ENCODE measurements around the gene MEX3A.
A peak's percentile ranks its signal among the peaks of the same experiment; 100 is the strongest.

MEX3A gene

GRCh38 chr1:156090840-156091188 lies 8.5 kb upstream of the MEX3A start:
- no peak for TF ChIP-seq JUND (IDR thresholded peaks at IDR 0.05; ENCODE audit: low read depth)
- DNase-seq (ENCODE audit: low read depth in 1 of 2, low spot score in 1 of 2), result peak; percentile 77 to 93
- in situ Hi-C loops (cut with HindIII; ENCODE audit: low pct_unique_long_range_greater_than_20kb, low sequenced_read_pairs), result no loop called here

GRCh38 chr1:156090138-156090839 lies 8.0 kb upstream of the MEX3A start:
- TF ChIP-seq JUND (IDR thresholded peaks at IDR 0.05; ENCODE audit: low read depth), result no peak
- DNase-seq (ENCODE audit: low read depth in 1 of 2, low spot score in 1 of 2), result no peak
- in situ Hi-C loops (cut with HindIII; ENCODE audit: low pct_unique_long_range_greater_than_20kb, low sequenced_read_pairs), result no loop called here

- in situ Hi-C loops (cut with HindIII; ENCODE audit: low pct_unique_long_range_greater_than_20kb, low sequenced_read_pairs), result no loop called here
- no peak for DNase-seq (ENCODE audit: low read depth in 1 of 2, low spot score in 1 of 2)
- no peak for TF ChIP-seq JUND (IDR thresholded peaks at IDR 0.05; ENCODE audit: low read depth)
Measured at GRCh38 chr1:156089704-156090103, 7.4 kb upstream of the MEX3A start.

DNA sequence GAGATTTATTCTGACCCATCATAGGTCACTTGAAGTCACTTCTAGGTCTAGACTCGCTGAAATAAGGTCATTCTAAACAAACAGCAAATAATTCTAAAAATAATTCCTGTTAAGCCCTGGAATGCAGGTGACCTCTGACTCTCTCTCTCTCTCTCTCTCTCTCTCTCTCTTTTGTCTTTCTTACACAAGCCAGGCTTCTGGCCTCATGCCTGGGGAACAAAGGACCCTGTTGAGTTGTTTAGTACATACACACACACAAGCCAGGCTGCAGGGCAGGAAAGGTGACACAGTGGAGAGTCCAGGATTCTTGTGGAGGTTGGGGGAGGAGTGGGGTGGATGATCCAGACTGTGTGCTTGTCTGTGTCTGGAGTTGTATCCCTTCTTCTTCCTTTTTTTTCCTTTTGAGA lies 4.0 kb upstream of the MEX3A start:
- in situ Hi-C loops (cut with HindIII; ENCODE audit: low pct_unique_long_range_greater_than_20kb, low sequenced_read_pairs), result no loop called here
- DNase-seq (ENCODE audit: low read depth in 1 of 2, low spot score in 1 of 2), result peak in 1 of 2 experiments; percentile 82
- TF ChIP-seq JUND (IDR thresholded peaks at IDR 0.05; ENCODE audit: low read depth), result no peak

DNA sequence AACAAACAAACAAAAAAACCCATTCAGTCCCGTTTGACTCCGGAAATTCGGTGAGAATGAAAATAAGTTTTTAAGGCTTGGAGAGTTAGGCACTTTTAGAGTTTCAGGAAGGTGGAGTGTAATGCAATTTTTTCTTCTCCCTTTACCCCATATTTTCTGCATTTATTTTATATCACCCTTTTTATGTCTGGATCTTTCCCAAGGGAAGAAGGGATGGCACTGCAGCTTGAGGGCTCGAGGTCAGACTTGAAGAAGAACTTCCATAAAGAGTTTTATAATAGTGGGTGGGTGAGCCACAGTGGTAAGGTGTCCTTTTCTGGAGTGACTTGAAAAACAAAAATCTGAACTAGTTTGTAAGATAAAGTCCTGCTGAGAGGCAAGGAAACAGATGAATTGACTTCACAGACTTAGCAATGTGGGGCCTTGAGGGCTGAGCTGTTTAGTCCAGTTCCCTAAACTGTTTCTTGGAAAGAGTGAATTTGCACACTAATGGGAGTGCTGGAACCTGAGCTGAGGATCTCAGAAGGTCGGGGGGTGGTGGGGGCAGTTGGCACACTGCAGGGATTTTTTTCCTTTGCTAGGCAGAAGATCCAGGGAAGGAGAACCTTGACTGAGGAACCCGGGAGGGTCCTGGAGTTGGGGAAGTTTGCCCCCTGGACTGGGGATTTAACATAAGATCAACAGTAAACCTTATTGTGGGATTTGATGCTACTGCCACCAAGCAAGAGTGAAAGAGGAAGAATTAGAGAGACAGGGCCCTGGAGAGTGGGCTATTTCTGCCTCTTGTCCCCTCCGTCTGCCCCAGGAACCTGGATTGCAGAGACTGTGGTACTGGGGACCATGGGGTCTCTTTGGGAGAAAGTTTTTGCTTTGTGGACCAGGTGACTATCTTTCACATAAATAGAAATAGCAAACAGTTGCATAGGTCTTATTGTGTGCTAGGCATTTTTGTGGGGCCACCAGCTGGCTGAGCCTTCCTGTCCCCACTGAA lies 1.8 kb upstream of the MEX3A start:
- DNase-seq (ENCODE audit: low read depth in 1 of 2, low spot score in 1 of 2), result no peak
- no peak for TF ChIP-seq JUND (IDR thresholded peaks at IDR 0.05; ENCODE audit: low read depth)
- in situ Hi-C loops (cut with HindIII; ENCODE audit: low pct_unique_long_range_greater_than_20kb, low sequenced_read_pairs), result no loop called here

DNA sequence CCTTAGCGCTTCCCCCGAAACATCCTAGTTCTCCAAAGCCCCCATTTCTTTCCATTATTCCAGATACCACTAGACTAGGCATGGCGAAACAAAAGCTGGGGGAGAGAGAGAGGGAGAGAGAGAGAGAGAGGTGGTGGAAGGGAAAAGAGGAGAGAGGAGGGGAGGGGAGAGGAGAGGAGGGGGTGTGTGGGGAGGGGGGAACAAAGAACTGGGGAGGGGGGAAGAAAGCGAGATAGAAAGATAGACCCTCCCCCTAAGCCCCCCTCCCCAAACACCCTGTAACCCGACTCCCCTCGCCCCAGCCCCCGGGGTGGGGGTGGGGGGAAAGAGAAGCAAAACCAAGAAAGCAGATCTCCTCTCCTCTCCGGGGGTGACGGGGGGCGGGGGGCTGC lies 352 bp downstream of the MEX3A start:
- no peak for TF ChIP-seq JUND (IDR thresholded peaks at IDR 0.05; ENCODE audit: low read depth)
- in situ Hi-C loops (cut with HindIII; ENCODE audit: low pct_unique_long_range_greater_than_20kb, low sequenced_read_pairs), result no loop called here
- peak in 1 of 2 experiments; percentile 69 for DNase-seq (ENCODE audit: low read depth in 1 of 2, low spot score in 1 of 2)

DNA sequence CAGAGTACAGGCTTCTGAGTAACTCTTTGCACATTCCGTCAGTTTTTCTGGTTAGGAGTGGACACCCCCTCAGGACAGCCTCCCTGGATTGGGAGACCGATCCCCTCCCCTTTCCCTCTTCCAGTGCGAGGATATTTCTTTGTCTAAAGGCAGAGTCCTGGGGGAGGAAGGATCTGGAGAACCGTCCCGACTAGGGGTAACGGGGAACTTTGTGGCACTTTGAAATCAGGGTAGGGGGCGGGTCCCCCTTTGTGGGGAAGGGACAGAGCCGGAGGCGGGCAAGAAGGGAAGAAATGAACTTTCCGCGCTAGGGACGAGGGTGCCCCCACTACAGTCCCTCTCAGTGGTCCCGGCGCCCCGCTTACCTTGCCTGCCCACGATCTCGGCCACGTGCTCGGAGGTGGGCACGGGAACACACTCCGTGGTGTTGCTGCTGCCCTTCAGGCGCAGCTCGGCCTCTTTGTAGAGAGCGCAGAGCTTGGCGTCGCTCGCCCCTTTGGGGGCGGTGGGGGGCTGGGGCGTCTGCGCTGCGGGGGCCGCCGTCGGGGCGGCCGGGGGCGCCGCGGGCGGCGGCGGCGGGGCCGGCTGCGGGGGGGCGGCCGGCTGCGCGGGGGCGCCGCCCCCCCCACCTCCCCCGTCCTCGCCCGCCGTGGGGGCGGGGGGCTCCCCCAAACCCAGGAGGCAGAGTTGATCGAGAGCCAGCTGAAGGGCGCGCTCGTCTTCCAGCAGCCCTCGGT lies 917 bp downstream of the MEX3A start:
- TF ChIP-seq JUND (IDR thresholded peaks at IDR 0.05; ENCODE audit: low read depth), result no peak
- in situ Hi-C loops (cut with HindIII; ENCODE audit: low pct_unique_long_range_greater_than_20kb, low sequenced_read_pairs), result no loop called here
- DNase-seq (ENCODE audit: low read depth in 1 of 2, low spot score in 1 of 2), result no peak

DNA sequence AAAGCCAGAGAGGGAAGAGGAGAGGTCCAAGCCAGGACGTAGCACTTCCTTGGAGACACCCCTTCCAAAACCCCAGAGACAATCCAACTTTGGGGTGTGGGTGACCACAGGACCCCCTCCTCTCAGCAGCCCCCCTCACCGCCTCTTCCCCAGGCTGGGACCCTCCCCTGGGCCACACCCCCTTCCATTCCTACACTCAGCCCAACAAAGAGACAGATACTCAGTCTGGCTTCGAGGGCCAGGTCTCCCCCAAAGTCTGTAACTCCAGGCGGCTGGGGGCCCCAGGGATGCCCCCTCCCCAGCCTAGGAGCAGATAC lies 1.4 kb downstream of the MEX3A start:
- in situ Hi-C loops (cut with HindIII; ENCODE audit: low pct_unique_long_range_greater_than_20kb, low sequenced_read_pairs), result no loop called here
- TF ChIP-seq JUND (IDR thresholded peaks at IDR 0.05; ENCODE audit: low read depth), result no peak
- no peak for DNase-seq (ENCODE audit: low read depth in 1 of 2, low spot score in 1 of 2)

GRCh38 chr1:156080241-156080862 lies 1.9 kb downstream of the MEX3A start:
- no peak for TF ChIP-seq JUND (IDR thresholded peaks at IDR 0.05; ENCODE audit: low read depth)
- DNase-seq (ENCODE audit: low read depth in 1 of 2, low spot score in 1 of 2), result no peak
- in situ Hi-C loops (cut with HindIII; ENCODE audit: low pct_unique_long_range_greater_than_20kb, low sequenced_read_pairs), result no loop called here

GRCh38 chr1:156079762-156080161 lies 2.5 kb downstream of the MEX3A start:
- TF ChIP-seq JUND (IDR thresholded peaks at IDR 0.05; ENCODE audit: low read depth), result no peak
- DNase-seq (ENCODE audit: low read depth in 1 of 2, low spot score in 1 of 2), result no peak
- in situ Hi-C loops (cut with HindIII; ENCODE audit: low pct_unique_long_range_greater_than_20kb, low sequenced_read_pairs), result no loop called here

DNA sequence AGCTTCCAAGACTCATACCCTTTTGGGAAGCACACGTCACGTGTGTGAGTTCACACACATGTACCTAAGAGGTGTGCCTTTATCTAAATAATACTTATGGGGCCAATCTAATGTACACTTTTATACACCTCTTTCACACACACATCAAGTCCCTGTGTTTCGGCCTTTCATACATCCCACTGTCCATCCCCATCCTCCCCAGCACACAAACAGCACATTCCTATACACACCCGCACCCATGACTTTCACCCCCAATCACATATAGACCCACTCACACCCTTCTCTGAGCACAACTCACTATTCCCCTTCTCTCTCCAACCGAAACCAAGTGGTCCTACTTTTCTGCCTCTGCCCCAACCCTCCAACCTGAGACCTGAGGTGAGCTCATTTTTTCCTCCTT lies 3.5 kb downstream of the MEX3A start:
- in situ Hi-C loops (cut with HindIII; ENCODE audit: low pct_unique_long_range_greater_than_20kb, low sequenced_read_pairs), result no loop called here
- TF ChIP-seq JUND (IDR thresholded peaks at IDR 0.05; ENCODE audit: low read depth), result no peak
- no peak for DNase-seq (ENCODE audit: low read depth in 1 of 2, low spot score in 1 of 2)

- in situ Hi-C loops (cut with HindIII; ENCODE audit: low pct_unique_long_range_greater_than_20kb, low sequenced_read_pairs), result no loop called here
- no peak for TF ChIP-seq JUND (IDR thresholded peaks at IDR 0.05; ENCODE audit: low read depth)
- no peak for DNase-seq (ENCODE audit: low read depth in 1 of 2, low spot score in 1 of 2)
Measured at GRCh38 chr1:156077430-156077760, 4.9 kb downstream of the MEX3A start.
